ENCODE measurements around the gene INPP4B. TPM values are rescaled to one million over a fixed set of nuclear protein-coding genes. Genes with fewer than 3 reads are reported as not detected.

The INPP4B gene
- total and polyA plus RNA-seq, 2 of the 4 experiments (the other 2 are of a cell fraction), result 1.8 to 14.0 TPM

DNA sequence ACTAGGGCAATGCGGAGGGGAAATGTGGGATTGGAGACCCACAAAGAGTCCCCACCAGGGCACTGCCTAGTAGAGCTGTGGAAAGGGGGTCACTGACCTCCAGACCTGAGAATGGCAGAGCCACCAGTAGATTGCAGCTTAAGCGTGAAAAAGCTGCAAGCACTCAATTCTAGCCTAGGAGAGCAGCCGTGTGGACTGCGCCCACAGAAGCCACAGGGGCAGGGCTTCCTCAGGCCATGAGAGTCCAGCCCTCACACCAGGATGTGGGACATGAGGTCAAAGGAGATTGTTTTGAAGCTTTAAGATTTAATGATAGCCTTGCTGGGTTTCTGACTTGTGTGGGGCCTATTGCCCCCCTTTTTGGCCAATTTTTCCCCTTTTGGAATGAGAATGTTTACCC is 379.0 kb downstream of the INPP4B start:
- Histone ChIP-seq H2AK9ac (replicated peaks; ENCODE audit: low read depth, low read length, poor library complexity) (no peak overlapping the region), H2BK120ac (ENCODE audit: low read depth, low read length) (no peak overlapping the region), H3K4me2 (ENCODE audit: low read depth, low read length) (no peak overlapping the region), H3K27me3 (ENCODE audit: control insufficient read depth, insufficient read depth, low read length) (no peaks in the 10 kb centered on the region), H3K4me1 (ENCODE audit: control insufficient read depth, insufficient read depth, low read length) (no peaks in the 10 kb centered on the region), H4K5ac (ENCODE audit: low read depth, low read length) (no peak overlapping the region), H2AFZ (replicated peaks; ENCODE audit: low read length, poor library complexity) (no peak overlapping the region), H3K56ac (ENCODE audit: extremely low read depth, insufficient read depth, low read length) (no peak overlapping the region), H3K79me1 (ENCODE audit: low read depth in 1 of 2, low read length in 2 of 2) (no peaks in the 10 kb centered on the region), H2AK5ac (ENCODE audit: low read depth, low read length) (no peak overlapping the region), H3K4ac (ENCODE audit: low read depth, low read length) (no peak overlapping the region), H3K9me3 (ENCODE audit: control insufficient read depth, insufficient read depth, low read length) (no peaks in the 10 kb centered on the region), H4K20me1 (ENCODE audit: insufficient read depth, low read length) (no peaks in the 10 kb centered on the region), H3K36me3 (ENCODE audit: control insufficient read depth, insufficient read depth, low read length) (no peaks in the 10 kb centered on the region), H3K4me3 (ENCODE audit: insufficient read depth, low read depth, low read length) (no peak overlapping the region), H3K14ac (replicated peaks; ENCODE audit: low read depth, low read length) (no peak overlapping the region), H2BK5ac (ENCODE audit: low read depth, low read length, poor library complexity, severe bottlenecking) (no peak overlapping the region), H3K23ac (ENCODE audit: low read depth, low read length) (no peak overlapping the region), H2BK20ac (ENCODE audit: low read depth, low read length) (no peak overlapping the region), H4K8ac (ENCODE audit: low read depth in 2 of 2, low read length in 2 of 2) (no peak overlapping the region), H4K91ac (ENCODE audit: insufficient read depth, low read depth, low read length) (no peak overlapping the region), H3K9ac (ENCODE audit: low read depth, low read length) (no peak overlapping the region), H3K27ac (ENCODE audit: insufficient read depth, low read length) (no peak overlapping the region), H3K18ac (ENCODE audit: low read depth, low read length) (no peak overlapping the region), H2BK15ac (ENCODE audit: low read depth, low read length) (no peak overlapping the region), H3K9me1 (ENCODE audit: insufficient read depth, low read length) (no peaks in the 10 kb centered on the region)
- no peak for ATAC-seq (ENCODE audit: low read depth)
- in situ Hi-C loops (cut with MboI; ENCODE audit: low sequenced_read_pairs) (no loop called here), dilution Hi-C loops (cut with HindIII; ENCODE audit: low sequenced_read_pairs, unreplicated experiment) (no loop called here), intact Hi-C loops (cut with micrococcal nuclease) (no loop called here)
- no TSS peak for BruUV-seq (replicated peaks)
- ChIA-PET CTCF (no interaction called here), POLR2A (ENCODE audit: unreplicated experiment) (no interaction called here)
- TF ChIP-seq MAZ (IDR thresholded peaks at IDR 0.05; ENCODE audit: borderline replicate concordance, low read depth, low read length), result no peak
- TF ChIP-seq RFX5 (IDR thresholded peaks at IDR 0.05; ENCODE audit: low read depth, low read length), result no peak
- TF ChIP-seq FOS (IDR thresholded peaks at IDR 0.05; ENCODE audit: low read depth, low read length), result no peak
- TF ChIP-seq BHLHE40 (IDR thresholded peaks at IDR 0.05; ENCODE audit: low read depth, low read length), result no peak
- no peak for TF ChIP-seq RAD21 (IDR thresholded peaks at IDR 0.05; ENCODE audit: low read length)
- TF ChIP-seq MXI1 (IDR thresholded peaks at IDR 0.05; ENCODE audit: borderline replicate concordance, low read depth, low read length), result no peak
- TF ChIP-seq POLR2A (IDR thresholded peaks at IDR 0.05; ENCODE audit: low read depth, low read length), result no peak
- no peak for TF ChIP-seq MAFK (IDR thresholded peaks at IDR 0.05; ENCODE audit: low read depth, low read length)
- no peak for TF ChIP-seq SMC3 (IDR thresholded peaks at IDR 0.05; ENCODE audit: low read depth, low read length)
- TF ChIP-seq CTCF (conservative IDR thresholded peaks at IDR 0.05; ENCODE audit: low read depth, low read length), result no peak
- no peak for TF ChIP-seq CEBPB (IDR thresholded peaks at IDR 0.05; ENCODE audit: low read depth, low read length)
- no peak for TF ChIP-seq RCOR1 (IDR thresholded peaks at IDR 0.05; ENCODE audit: insufficient replicate concordance, low read length)
- no peak for TF ChIP-seq USF2 (IDR thresholded peaks at IDR 0.05; ENCODE audit: low read depth, low read length)
- TF ChIP-seq NFE2L2 (IDR thresholded peaks at IDR 0.05; ENCODE audit: low read depth, low read length), result no peak
- no peak for TF ChIP-seq CHD1 (IDR thresholded peaks at IDR 0.05; ENCODE audit: low read depth, low read length)
- no CpG with 5 or more reads among the region's 4 CpGs for WGBS, 2 experiments (ENCODE audit: extremely low coverage in 2 of 2, insufficient read length in 1 of 2)
- no peak for DNase-seq
